ENCODE results near the gene SERPINB1. TPM values are rescaled to one million over a fixed set of nuclear protein-coding genes. Genes with fewer than 3 reads are reported as not detected.

The SERPINB1 gene
- total and polyA plus RNA-seq, 4 donors: 58.0 to 242 (median 95.7) TPM

DNA sequence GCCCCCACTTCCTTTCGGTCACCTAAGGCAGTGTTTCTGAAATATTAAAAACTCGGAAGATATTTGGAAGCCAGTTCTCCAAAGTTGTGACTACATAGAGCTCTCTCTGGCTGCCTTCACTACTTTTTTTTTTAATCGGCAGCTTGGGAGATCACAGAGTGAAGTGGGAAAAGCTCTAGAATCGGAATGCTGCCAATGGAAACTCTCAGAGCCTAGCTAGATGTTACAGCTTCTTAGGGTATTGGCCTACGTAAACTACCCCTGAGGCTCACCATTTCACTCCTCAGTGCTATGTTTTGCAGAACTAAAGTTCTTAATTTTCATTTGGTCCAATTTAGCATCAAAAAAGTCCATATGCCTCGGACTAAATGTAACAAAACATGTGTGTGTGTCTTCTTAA is 14.5 kb downstream of the SERPINB1 start:
- Histone ChIP-seq H3K4me1 (ENCODE audit: control insufficient read depth in 5 of 5, insufficient read depth in 5 of 5, low read length in 5 of 5) (no peaks in the 10 kb centered on the region), H3K9ac (ENCODE audit: insufficient read depth in 1 of 2, low read length in 2 of 2) (no peak overlapping the region), H3K27me3 (ENCODE audit: control insufficient read depth in 3 of 3, insufficient read depth in 3 of 3, low read length in 2 of 3) (no peaks in the 10 kb centered on the region), H3K27ac (ENCODE audit: low read depth in 1 of 2, low read length in 1 of 2) (no peak overlapping the region), H3K9me3 (ENCODE audit: control insufficient read depth in 4 of 4, insufficient read depth in 3 of 4, low read length in 3 of 4) (no peaks in the 10 kb centered on the region), H3K36me3 (ENCODE audit: control insufficient read depth in 4 of 4, insufficient read depth in 4 of 4, low read length in 4 of 4) (peaks cover 0 to 2% (median under 1%) of the 10 kb centered on the region in 4 donors), H3K4me3 (no peak overlapping the region)
- no peak for TF ChIP-seq CTCF (IDR thresholded peaks at IDR 0.05; ENCODE audit: control extremely low read depth, extremely low read depth)
- 78 to 86% methylated on average over 6 of the region's 6 CpGs for WGBS, 2 donors
- peak in 1 of 3 donors; percentile 39 for DNase-seq
- ATAC-seq (ENCODE audit: insufficient read depth, low FRiP score): no peak

- no peak for TF ChIP-seq CTCF (IDR thresholded peaks at IDR 0.05; ENCODE audit: control extremely low read depth, extremely low read depth)
- ATAC-seq (ENCODE audit: insufficient read depth, low FRiP score): no peak
- no peak overlapping the region for H3K27ac ChIP-seq (ENCODE audit: low read depth in 1 of 2, low read length in 1 of 2)
Observed at GRCh38 chr6:2826131-2826530, 15.5 kb downstream of the SERPINB1 start.

DNA sequence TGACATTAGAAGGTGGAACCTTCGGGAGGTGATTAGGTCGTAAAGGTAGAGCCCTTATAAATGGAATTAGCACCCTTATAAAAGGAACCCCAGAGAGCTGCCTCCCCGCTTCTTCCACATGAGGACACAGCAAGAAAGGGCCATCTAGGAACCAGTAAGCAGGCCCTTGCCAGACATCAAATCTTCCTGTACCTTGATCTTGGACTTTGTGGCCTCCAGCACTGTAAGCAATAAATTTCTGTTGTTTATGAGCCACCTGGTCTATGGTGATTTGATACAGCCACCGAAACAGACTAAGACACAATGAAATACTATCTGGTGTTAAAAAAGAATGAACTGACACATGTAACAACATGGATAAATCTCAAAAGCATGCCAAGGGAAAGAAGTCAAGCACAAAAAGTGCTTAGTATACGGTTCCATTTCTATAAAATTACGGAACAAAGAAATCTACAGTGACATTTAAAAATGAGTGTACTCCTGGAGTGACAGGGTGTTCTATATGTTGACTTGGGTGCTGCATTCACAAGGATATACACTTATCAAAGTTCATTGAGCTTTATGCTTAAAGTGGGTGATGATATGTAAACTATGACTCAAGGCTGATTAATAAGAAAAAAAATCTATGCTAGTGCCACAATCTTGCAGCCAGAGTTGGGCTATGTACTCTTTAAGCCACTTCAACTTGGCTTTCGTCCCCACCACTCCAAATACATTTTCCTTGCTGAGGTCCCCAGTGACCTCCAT is 18.4 kb downstream of the SERPINB1 start:
- H3K9me3 ChIP-seq (ENCODE audit: control insufficient read depth in 4 of 4, insufficient read depth in 3 of 4, low read length in 3 of 4): no peaks in the 10 kb centered on the region
- DNase-seq (no peak), ATAC-seq (ENCODE audit: insufficient read depth, low FRiP score) (no peak)
- WGBS, 2 donors: 92 to 97% methylated on average over 7 of the region's 7 CpGs
- H3K4me1 ChIP-seq (ENCODE audit: control insufficient read depth in 5 of 5, insufficient read depth in 5 of 5, low read length in 5 of 5): peaks cover 0 to 18% (median 8%) of the 10 kb centered on the region in 5 donors
- peaks cover 0 to 2% (median 0%) of the 10 kb centered on the region in 4 donors for H3K36me3 ChIP-seq (ENCODE audit: control insufficient read depth in 4 of 4, insufficient read depth in 4 of 4, low read length in 4 of 4)
- no peak for TF ChIP-seq CTCF (IDR thresholded peaks at IDR 0.05; ENCODE audit: control extremely low read depth, extremely low read depth)
- H3K4me3 ChIP-seq: no peak overlapping the region
- no peak overlapping the region for H3K27ac ChIP-seq (ENCODE audit: low read depth in 1 of 2, low read length in 1 of 2)
- no peak overlapping the region for H3K9ac ChIP-seq (ENCODE audit: insufficient read depth in 1 of 2, low read length in 2 of 2)
- no peaks in the 10 kb centered on the region for H3K27me3 ChIP-seq (ENCODE audit: control insufficient read depth in 3 of 3, insufficient read depth in 3 of 3, low read length in 2 of 3)

More at GRCh38 chr6:2826131-2826530, 15.5 kb downstream of the SERPINB1 start:
- no peak for DNase-seq
- Histone ChIP-seq H3K4me1 (ENCODE audit: control insufficient read depth in 5 of 5, insufficient read depth in 5 of 5, low read length in 5 of 5) (peaks cover 0 to 4% (median 0%) of the 10 kb centered on the region in 5 donors), H3K4me3 (no peak overlapping the region), H3K36me3 (ENCODE audit: control insufficient read depth in 4 of 4, insufficient read depth in 4 of 4, low read length in 4 of 4) (peaks cover 0 to 2% (median 0%) of the 10 kb centered on the region in 4 donors), H3K9ac (ENCODE audit: insufficient read depth in 1 of 2, low read length in 2 of 2) (no peak overlapping the region), H3K9me3 (ENCODE audit: control insufficient read depth in 4 of 4, insufficient read depth in 3 of 4, low read length in 3 of 4) (no peaks in the 10 kb centered on the region), H3K27me3 (ENCODE audit: control insufficient read depth in 3 of 3, insufficient read depth in 3 of 3, low read length in 2 of 3) (no peaks in the 10 kb centered on the region)
- 50 to 80% methylated on average over 2 of the region's 2 CpGs for WGBS, 2 donors

Measured in lung (tissue), 12 donors.